GM21737 (cell line): ENCODE data around the gene SSX2B.
"Not testable (repeated sequence)": the region's sequence is repeated elsewhere in the genome, so short reads cannot be mapped to it uniquely, and the experiment has no call there.

Experiments used
- ATAC-seq: cut with Tn5 transposase; IDR thresholded peaks from one replicate; pipeline ENCODE4 v1.9.1; 2021; ENCODE audit warnings: mild to moderate bottlenecking, moderate library complexity; ENCODE audit not compliant: unreplicated experiment

The SSX2B gene

GRCh38 chrX:52750952-52751351 is at the start of gene SSX2B:
SSX2B (plus strand) TSS chrX:52751252; CDS start chrX:52752681, 1,429 bp downstream.
- ATAC-seq, result not testable (repeated sequence)

GRCh38 chrX:52707078-52707477 is 44.0 kb upstream of the SSX2B start, which contains the start of gene SSX2:
SSX2 (minus strand) TSS chrX:52707178; CDS start chrX:52705749, 1,429 bp downstream.
- not testable (repeated sequence) for ATAC-seq

GRCh38 chrX:52765983-52766382 is 14.9 kb downstream of the SSX2B start:
- not testable (repeated sequence) for ATAC-seq

- not testable (repeated sequence) for ATAC-seq
These were observed 22.5 kb downstream of the SSX2B start for GRCh38 chrX:52773504-52773903.

- not testable (repeated sequence) for ATAC-seq
These were observed 46.3 kb downstream of the SSX2B start, which contains the start of gene SPANXN5 for GRCh38 chrX:52797327-52797726. SPANXN5 (minus strand) TSS chrX:52797427; CDS start chrX:52797348, 79 bp downstream.

- ATAC-seq, result not testable (repeated sequence)
These were observed 53.8 kb downstream of the SSX2B start for GRCh38 chrX:52804876-52805275.
